Measurements from ENCODE around the gene GBA2. TPM values are rescaled to one million over a fixed set of nuclear protein-coding genes. Genes with fewer than 3 reads are reported as not detected.

GBA2 gene
- total RNA-seq, 1 donor: 31.1 TPM

DNA sequence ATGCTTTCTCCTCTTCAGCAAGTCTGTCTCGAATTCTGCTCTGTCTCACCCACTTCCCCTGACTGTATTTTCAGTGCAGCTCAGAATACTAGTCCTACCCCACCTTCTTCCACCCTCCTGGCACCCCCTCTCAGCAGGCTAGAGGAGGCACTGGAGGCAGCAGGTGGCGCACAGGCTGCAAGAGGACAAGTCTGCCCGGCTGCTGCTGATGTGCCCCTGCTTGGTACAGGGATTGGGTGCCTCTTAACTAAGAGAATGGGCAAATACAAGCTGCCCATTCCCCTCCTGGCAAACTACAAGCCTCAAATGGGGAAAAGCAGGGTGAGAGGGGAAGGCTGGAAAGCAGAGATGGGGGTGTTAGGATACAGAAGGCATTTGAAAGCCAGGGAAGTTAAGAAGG lies 22.1 kb downstream of the GBA2 start:
- Histone ChIP-seq H3K27me3 (ENCODE audit: insufficient read depth, low read length) (no peaks in the 10 kb centered on the region), H2AFZ (ENCODE audit: low read length) (no peak overlapping the region), H3K79me2 (ENCODE audit: insufficient read depth, low read length) (peaks cover 89% of the 10 kb centered on the region), H4K20me1 (ENCODE audit: insufficient read depth, low read length) (peaks cover 44% of the 10 kb centered on the region), H3K36me3 (ENCODE audit: insufficient read depth, low read length) (peaks cover 44% of the 10 kb centered on the region), H3K4me1 (ENCODE audit: insufficient read depth, low read length) (peaks cover 52% of the 10 kb centered on the region), H3K4me2 (ENCODE audit: insufficient read depth, low read length) (peak overlapping the region; percentile 92), H3K9me3 (ENCODE audit: low read depth, low read length) (no peaks in the 10 kb centered on the region), H3K4me3 (ENCODE audit: insufficient read depth, low read length) (peak overlapping the region; percentile 90), H3K27ac (ENCODE audit: low read depth, low read length) (peak overlapping the region; percentile 87)
- TF ChIP-seq CTCF (IDR thresholded peaks at IDR 0.05; ENCODE audit: extremely low read depth, low read depth, low read length): peak; percentile 39
- no peak for DNase-seq (ENCODE audit: insufficient read length, low spot score, missing footprints)

DNA sequence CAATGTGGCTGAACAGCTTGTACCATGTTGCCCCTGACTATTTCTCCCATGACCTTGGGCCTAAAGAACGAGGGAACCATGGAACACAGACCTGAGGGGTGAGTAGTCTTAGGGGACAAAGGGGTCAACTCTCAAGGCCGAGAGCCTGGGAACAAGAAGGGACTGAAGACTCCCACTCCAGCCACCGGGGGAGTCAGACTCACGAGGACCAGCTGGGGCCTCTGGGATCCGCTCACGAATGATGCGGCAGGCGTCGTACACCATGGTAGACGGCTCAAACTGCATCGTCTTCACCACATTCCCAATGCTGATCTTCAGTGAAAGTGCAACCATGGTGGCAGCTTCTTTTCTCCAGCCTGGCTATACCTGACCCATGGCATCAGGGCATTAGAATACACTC lies 23.7 kb downstream of the GBA2 start:
- no peak for TF ChIP-seq CTCF (IDR thresholded peaks at IDR 0.05; ENCODE audit: extremely low read depth, low read depth, low read length)
- H3K27ac ChIP-seq (ENCODE audit: low read depth, low read length): peak overlapping the region; percentile 17
- no peak overlapping the region for H2AFZ ChIP-seq (ENCODE audit: low read length)
- H4K20me1 ChIP-seq (ENCODE audit: insufficient read depth, low read length): peaks cover 42% of the 10 kb centered on the region
- no peaks in the 10 kb centered on the region for H3K9me3 ChIP-seq (ENCODE audit: low read depth, low read length)
- H3K4me2 ChIP-seq (ENCODE audit: insufficient read depth, low read length): no peak overlapping the region
- DNase-seq (ENCODE audit: insufficient read length, low spot score, missing footprints): peak; percentile 51
- peaks cover 42% of the 10 kb centered on the region for H3K4me1 ChIP-seq (ENCODE audit: insufficient read depth, low read length)
- no peak overlapping the region for H3K4me3 ChIP-seq (ENCODE audit: insufficient read depth, low read length)
- H3K79me2 ChIP-seq (ENCODE audit: insufficient read depth, low read length): peaks cover 83% of the 10 kb centered on the region
- H3K36me3 ChIP-seq (ENCODE audit: insufficient read depth, low read length): peaks cover 59% of the 10 kb centered on the region
- H3K27me3 ChIP-seq (ENCODE audit: insufficient read depth, low read length): no peaks in the 10 kb centered on the region

- Histone ChIP-seq H3K4me1 (ENCODE audit: insufficient read depth, low read length) (peaks cover 28% of the 10 kb centered on the region), H2AFZ (ENCODE audit: low read length) (no peak overlapping the region), H3K79me2 (ENCODE audit: insufficient read depth, low read length) (peaks cover 82% of the 10 kb centered on the region), H3K27ac (ENCODE audit: low read depth, low read length) (no peak overlapping the region), H3K4me3 (ENCODE audit: insufficient read depth, low read length) (no peak overlapping the region), H3K27me3 (ENCODE audit: insufficient read depth, low read length) (no peaks in the 10 kb centered on the region), H4K20me1 (ENCODE audit: insufficient read depth, low read length) (peaks cover 52% of the 10 kb centered on the region), H3K4me2 (ENCODE audit: insufficient read depth, low read length) (no peak overlapping the region), H3K9me3 (ENCODE audit: low read depth, low read length) (no peaks in the 10 kb centered on the region), H3K36me3 (ENCODE audit: insufficient read depth, low read length) (peaks cover 74% of the 10 kb centered on the region)
- TF ChIP-seq CTCF (IDR thresholded peaks at IDR 0.05; ENCODE audit: extremely low read depth, low read depth, low read length): no peak
- no peak for DNase-seq (ENCODE audit: insufficient read length, low spot score, missing footprints)
Measured at GRCh38 chr9:35723908-35724307, 25.1 kb downstream of the GBA2 start.

DNA sequence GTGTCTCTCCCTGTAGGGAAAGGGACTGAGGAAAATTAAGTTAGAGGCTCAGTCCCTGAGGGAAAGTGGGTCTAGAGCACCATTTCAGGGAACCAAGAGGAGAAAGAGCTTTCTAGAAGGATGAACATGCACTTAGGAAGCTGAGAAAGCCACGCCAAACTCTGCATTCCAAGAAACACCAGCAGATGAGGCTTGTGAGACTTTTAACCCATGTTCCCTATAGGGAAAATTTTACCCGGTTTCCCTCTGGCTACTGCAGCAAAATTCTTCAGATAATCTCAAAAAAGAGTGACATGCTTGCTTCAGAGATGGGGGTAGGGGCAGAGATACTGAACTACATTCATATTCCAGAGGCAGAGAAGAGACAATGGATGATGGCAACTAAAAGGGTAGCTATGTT lies 25.6 kb downstream of the GBA2 start:
- TF ChIP-seq CTCF (IDR thresholded peaks at IDR 0.05; ENCODE audit: extremely low read depth, low read depth, low read length): no peak
- no peak overlapping the region for H2AFZ ChIP-seq (ENCODE audit: low read length)
- H3K4me1 ChIP-seq (ENCODE audit: insufficient read depth, low read length): peaks cover 23% of the 10 kb centered on the region
- no peaks in the 10 kb centered on the region for H3K27me3 ChIP-seq (ENCODE audit: insufficient read depth, low read length)
- no peak overlapping the region for H3K4me2 ChIP-seq (ENCODE audit: insufficient read depth, low read length)
- H3K36me3 ChIP-seq (ENCODE audit: insufficient read depth, low read length): peaks cover 79% of the 10 kb centered on the region
- no peaks in the 10 kb centered on the region for H3K9me3 ChIP-seq (ENCODE audit: low read depth, low read length)
- no peak for DNase-seq (ENCODE audit: insufficient read length, low spot score, missing footprints)
- peaks cover 84% of the 10 kb centered on the region for H3K79me2 ChIP-seq (ENCODE audit: insufficient read depth, low read length)
- H3K27ac ChIP-seq (ENCODE audit: low read depth, low read length): no peak overlapping the region
- no peak overlapping the region for H3K4me3 ChIP-seq (ENCODE audit: insufficient read depth, low read length)
- H4K20me1 ChIP-seq (ENCODE audit: insufficient read depth, low read length): peaks cover 52% of the 10 kb centered on the region

All from osteoblast (primary cell).